ENCODE data around the gene MIA.
A peak's percentile ranks its signal among the peaks of the same experiment; 100 is the strongest.
"Not testable (repeated sequence)": the region's sequence is repeated elsewhere in the genome, so short reads cannot be mapped to it uniquely, and the experiment has no call there.

Gene MIA

DNA sequence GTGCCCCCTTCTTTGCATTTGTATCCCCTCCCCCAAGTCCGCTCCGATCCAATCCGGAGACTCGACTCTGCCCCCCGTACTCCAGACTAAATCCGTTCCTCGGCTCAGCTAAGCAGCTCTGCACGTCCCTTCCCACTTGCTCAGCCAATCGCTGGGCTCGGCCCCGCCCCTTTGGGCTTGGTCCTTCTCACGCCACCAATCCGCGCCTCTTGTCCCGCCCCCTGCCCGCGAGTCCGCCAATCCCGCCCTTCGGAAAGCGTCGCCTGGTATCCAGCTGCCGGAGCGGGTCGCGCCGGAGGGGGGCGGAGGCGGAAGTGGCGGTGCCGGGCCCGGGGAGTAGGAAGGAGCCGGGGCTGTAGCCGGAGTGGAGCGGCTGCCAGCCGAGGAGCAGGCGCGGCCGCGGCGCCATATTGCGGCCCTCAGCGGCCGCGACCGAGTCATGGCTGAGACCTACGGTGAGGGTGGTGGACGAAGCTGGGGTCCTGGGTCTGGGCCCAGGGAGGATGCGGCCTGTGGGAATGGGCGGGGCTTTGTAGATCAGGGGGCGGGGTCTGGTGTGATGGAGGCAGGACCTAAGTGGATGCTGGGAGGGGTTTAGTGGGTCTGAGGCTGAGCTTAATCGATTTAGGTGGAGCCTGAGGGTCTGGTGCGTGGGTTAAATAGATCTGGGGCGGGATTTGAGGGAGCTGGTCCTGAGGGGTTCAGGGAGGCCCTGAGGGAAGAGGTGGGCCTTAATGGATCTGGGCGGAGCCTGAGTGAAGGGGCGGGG lies 2.8 kb downstream of the MIA start, which contains the start of gene RAB4B:
TSS of gene RAB4B (plus strand) at position 311 of the 769 bp plus-strand sequence. CDS start at position 440, 129 bp downstream.
- Mint-ChIP-seq H3K27ac (peak within 1 kb of the TSS; percentile 94 to 96), H3K27me3 (no peaks in the 10 kb centered on the region), H3K36me3 (ENCODE audit: insufficient read depth) (peaks cover 35% of the 10 kb centered on the region), H3K9me3 (no peaks in the 10 kb centered on the region), H3K4me1 (ENCODE audit: low read depth in 2 of 2) (peaks cover 30 to 34% of the 10 kb centered on the region in 2 donors), H3K4me3 (peak within 1 kb of the TSS; percentile 89)
- DNase-seq: peak; percentile 99 to 100 (median 100)
- ATAC-seq (replicated peaks): peak; percentile 78

DNA sequence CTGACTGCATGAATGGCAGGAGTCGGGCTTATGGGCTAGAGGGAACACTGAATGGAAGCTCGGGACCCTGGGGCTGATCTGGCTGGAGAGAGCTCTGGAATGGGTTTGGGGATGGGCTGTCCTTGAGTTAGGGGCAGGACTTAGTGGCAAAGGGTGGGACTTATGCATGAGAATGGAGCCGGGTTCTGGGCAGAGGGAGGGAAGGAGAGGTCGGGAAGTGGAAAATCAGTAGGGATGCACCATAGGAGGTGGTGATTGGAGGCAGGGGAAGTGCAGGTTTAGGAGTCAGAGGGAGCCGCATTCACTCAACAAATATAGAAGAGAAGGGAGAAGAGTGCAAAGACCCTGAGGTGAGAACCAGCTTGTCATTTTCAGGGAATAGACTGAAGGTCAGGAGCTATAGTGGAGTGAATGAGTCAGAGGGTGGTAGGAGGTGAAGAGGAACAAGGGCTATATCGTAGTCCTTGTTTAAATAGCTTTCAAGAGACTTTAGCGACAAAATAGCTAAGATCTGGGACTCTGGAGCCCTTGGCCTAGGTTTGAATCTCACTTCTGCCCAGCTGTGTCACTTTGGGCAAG lies 3.5 kb downstream of the MIA start:
- Mint-ChIP-seq H3K36me3 (ENCODE audit: insufficient read depth) (peaks cover 35% of the 10 kb centered on the region), H3K4me1 (ENCODE audit: low read depth in 2 of 2) (peaks cover 30 to 37% of the 10 kb centered on the region in 2 donors), H3K27ac (peak overlapping the region; percentile 94 to 96), H3K4me3 (peak overlapping the region; percentile 89), H3K9me3 (no peaks in the 10 kb centered on the region), H3K27me3 (no peaks in the 10 kb centered on the region)
- no peak for DNase-seq
- ATAC-seq (replicated peaks): no peak

DNA sequence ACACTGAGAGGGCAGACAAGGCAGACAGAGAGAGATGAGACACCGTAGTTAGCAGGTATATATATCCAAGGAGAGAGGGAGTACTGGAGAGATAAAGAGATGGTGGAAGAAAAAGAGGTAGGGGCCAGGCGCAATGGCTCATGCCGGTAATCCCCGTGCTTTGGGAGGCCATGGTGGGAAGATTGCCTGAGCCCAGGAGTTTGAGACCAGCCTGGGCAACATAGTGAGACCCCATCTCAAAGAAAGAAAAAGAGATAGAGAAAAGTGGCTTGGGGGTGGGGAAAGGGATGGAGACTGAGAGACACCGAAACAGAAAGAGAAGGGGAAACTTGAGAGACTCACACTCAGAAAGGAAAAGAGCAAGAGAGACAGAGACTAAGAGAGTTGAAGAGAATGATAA lies 5.3 kb downstream of the MIA start:
- H3K9me3 Mint-ChIP-seq: no peaks in the 10 kb centered on the region
- no peak overlapping the region for H3K4me3 Mint-ChIP-seq
- no peaks in the 10 kb centered on the region for H3K27me3 Mint-ChIP-seq
- no peak for DNase-seq
- no peak for ATAC-seq (replicated peaks)
- peaks cover 39% of the 10 kb centered on the region for H3K36me3 Mint-ChIP-seq (ENCODE audit: insufficient read depth)
- H3K27ac Mint-ChIP-seq: peak overlapping the region; percentile 77 to 79
- peaks cover 30 to 37% of the 10 kb centered on the region in 2 donors for H3K4me1 Mint-ChIP-seq (ENCODE audit: low read depth in 2 of 2)

DNA sequence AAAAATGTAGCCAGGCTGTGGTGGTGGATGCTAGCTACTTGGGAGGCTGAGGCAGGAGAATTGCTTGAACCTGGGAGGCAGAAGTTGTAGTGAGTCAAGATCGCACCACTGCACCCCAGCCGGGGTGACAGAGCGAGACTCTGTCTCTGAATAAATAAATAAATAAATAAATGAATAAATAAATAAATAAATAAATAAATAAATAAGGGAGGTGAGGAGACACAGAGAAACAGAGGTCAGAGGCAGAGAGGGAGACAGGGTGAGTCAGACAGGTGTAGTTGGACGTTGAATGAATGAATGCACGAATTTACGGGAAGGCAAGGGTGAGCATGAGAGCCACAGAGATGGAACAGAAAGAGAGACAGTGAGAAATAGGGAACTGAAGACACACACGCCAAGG lies 5.8 kb downstream of the MIA start:
- Mint-ChIP-seq H3K4me1 (ENCODE audit: low read depth in 2 of 2) (peaks cover 29 to 37% of the 10 kb centered on the region in 2 donors), H3K27ac (no peak overlapping the region)

DNA sequence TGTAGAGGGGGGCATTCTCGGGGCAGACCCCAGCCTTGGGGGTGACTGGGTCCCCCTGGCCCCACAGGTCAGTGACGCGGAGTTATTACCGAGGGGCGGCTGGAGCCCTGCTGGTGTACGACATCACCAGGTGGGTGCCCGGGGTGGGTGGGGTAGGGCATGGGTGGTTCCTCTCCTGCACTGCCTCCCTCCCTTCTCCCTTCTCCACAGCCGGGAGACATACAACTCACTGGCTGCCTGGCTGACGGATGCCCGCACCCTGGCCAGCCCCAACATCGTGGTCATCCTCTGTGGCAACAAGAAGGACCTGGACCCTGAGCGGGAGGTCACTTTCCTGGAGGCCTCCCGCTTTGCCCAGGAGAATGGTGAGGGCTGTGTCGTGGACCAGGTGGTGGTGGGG lies 8.4 kb downstream of the MIA start:
- H3K4me1 Mint-ChIP-seq (ENCODE audit: low read depth in 2 of 2): peaks cover 16 to 22% of the 10 kb centered on the region in 2 donors
- no peak for ATAC-seq (replicated peaks)
- H3K4me3 Mint-ChIP-seq: no peak overlapping the region
- H3K27ac Mint-ChIP-seq: peak overlapping the region; percentile 0 to 85
- DNase-seq: no peak
- no peaks in the 10 kb centered on the region for H3K9me3 Mint-ChIP-seq
- peaks cover 38% of the 10 kb centered on the region for H3K36me3 Mint-ChIP-seq (ENCODE audit: insufficient read depth)
- H3K27me3 Mint-ChIP-seq: no peaks in the 10 kb centered on the region

More for the DNA sequence above, 5.8 kb downstream of the MIA start:
- Mint-ChIP-seq H3K4me3 (no peak overlapping the region), H3K27me3 (no peaks in the 10 kb centered on the region), H3K36me3 (ENCODE audit: insufficient read depth) (peaks cover 41% of the 10 kb centered on the region), H3K9me3 (no peaks in the 10 kb centered on the region)
- DNase-seq (no peak), ATAC-seq (replicated peaks) (no peak)

DNA sequence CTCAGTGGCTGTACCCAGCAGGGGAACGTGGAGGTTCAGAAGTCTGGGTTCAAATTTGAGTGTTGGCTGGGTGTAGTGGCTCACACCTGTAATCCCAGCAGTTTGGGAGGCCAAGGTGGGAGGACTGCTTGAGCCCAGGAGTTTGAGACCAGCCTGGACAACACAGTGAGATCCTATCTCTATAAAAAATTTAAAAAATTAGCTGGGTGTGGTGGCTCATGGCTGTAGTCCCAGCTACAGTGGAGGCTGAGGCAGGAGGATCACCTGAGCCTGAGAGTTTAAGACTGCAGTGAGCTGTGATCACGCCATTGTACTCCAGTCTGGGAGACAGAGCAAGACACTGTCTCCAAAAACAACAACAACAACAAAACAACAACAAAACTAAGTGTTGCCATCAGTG lies 8.8 kb downstream of the MIA start:
- ATAC-seq (replicated peaks); H3K4me3 Mint-ChIP-seq; DNase-seq; H3K9me3 Mint-ChIP-seq; H3K27me3 Mint-ChIP-seq: not testable (repeated sequence)
- Mint-ChIP-seq H3K4me1 (ENCODE audit: low read depth in 2 of 2) (peaks cover 13 to 19% of the 10 kb centered on the region in 2 donors), H3K27ac (peak overlapping the region in 1 of 2 donors; percentile 0), H3K36me3 (ENCODE audit: insufficient read depth) (peaks cover 41% of the 10 kb centered on the region)

DNA sequence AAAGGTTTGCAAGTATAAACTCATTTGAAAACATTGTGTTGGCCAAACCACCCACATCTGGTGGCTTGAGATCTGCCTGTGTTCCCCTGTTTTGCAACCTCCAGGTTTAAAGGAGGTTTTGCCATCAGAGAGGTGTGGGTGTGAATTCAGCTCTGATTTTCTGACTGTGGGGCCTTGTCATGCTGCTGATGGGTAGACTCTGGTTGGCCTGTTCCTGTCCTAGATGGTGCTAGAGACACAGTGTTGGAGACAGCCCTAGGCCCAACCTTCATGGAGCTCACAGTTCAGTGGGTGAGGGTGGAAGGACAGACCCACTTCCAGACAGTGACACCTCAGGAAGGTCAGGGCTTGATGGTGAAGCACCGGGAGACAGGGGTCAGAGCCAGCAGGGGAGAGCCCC lies 10.2 kb downstream of the MIA start:
- Mint-ChIP-seq H3K4me1 (ENCODE audit: low read depth in 2 of 2) (peaks cover 5 to 18% of the 10 kb centered on the region in 2 donors), H3K27ac (peak overlapping the region; percentile 67 to 81), H3K36me3 (ENCODE audit: insufficient read depth) (peaks cover 46% of the 10 kb centered on the region), H3K4me3 (no peak overlapping the region), H3K9me3 (no peaks in the 10 kb centered on the region), H3K27me3 (no peaks in the 10 kb centered on the region)
- DNase-seq: no peak
- no peak for ATAC-seq (replicated peaks)

DNA sequence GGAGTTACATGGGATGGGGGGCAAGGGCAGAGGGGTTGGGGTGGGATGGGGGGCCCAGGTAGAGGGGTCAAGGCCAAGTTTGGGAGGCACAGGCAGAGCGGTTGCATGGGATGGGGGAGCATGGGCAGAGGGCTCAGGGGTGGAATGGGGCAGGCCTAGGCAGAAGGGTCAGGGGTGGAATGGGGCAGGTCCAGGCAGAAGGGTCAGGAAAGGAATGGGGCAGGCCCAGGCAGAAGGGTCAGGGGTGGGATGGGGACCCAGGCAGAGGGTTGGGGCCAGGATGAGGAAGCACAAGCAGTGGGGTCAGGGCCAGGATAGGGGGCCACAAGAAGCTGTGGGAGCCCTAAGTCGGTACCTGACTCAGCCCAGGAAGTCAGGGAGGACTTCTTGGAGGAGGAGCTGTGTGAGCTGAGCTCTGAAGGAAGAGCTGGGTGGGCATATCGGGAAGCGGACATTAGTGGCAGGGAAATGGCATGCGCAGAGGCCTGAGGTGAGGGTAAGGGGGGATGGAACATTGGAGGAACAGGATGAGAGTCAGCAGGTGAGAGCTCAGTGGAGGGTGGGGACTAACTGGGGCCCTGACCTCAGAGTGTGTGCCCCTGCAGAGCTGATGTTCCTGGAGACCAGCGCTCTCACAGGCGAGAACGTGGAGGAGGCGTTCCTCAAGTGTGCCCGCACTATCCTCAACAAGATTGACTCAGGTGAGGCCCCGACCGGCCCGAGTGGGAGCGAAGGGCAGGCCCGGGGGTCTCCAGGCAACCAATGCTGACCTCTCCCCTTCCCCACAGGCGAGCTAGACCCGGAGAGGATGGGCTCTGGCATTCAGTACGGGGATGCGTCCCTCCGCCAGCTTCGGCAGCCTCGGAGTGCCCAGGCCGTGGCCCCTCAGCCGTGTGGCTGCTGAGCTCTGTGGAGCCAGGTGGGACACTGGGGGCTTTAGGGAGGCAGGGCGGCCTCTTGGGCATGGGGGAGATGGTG lies 11.0 kb downstream of the MIA start:
- no peak overlapping the region for H3K4me3 Mint-ChIP-seq

DNA sequence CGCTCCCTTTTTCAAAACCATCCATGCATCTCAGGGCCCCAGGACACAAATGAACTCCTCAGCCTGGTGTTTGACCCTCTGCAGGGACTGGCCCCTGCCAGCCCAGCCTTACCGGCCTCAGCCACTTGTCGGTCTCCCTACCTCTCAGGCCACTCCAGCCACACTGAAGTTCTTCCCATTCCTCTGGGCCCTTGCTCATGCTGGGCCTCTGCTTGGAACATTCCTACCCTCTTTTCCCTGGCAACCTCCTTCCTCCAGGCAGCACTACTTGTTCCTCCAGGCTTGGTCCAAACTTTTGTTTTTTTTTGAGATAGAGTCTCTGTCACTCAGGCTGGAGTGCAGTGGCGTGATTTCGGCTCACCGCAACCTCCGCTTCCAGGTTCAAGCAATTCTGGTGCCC lies 16.0 kb downstream of the MIA start:
- DNase-seq (no peak), ATAC-seq (replicated peaks) (no peak)
- Mint-ChIP-seq H3K36me3 (ENCODE audit: insufficient read depth) (peaks cover 38% of the 10 kb centered on the region), H3K27ac (peak overlapping the region; percentile 68 to 91), H3K4me1 (ENCODE audit: low read depth in 2 of 2) (peaks cover 6 to 27% of the 10 kb centered on the region in 2 donors), H3K27me3 (no peaks in the 10 kb centered on the region), H3K9me3 (no peaks in the 10 kb centered on the region), H3K4me3 (no peak overlapping the region)

More for the DNA sequence above, 11.0 kb downstream of the MIA start:
- no peak for DNase-seq
- peaks cover 5 to 19% of the 10 kb centered on the region in 2 donors for H3K4me1 Mint-ChIP-seq (ENCODE audit: low read depth in 2 of 2)
- H3K27ac Mint-ChIP-seq: peak overlapping the region; percentile 67 to 81
- peaks cover 45% of the 10 kb centered on the region for H3K36me3 Mint-ChIP-seq (ENCODE audit: insufficient read depth)
- ATAC-seq (replicated peaks): no peak
- no peaks in the 10 kb centered on the region for H3K27me3 Mint-ChIP-seq
- H3K9me3 Mint-ChIP-seq: no peaks in the 10 kb centered on the region

DNA sequence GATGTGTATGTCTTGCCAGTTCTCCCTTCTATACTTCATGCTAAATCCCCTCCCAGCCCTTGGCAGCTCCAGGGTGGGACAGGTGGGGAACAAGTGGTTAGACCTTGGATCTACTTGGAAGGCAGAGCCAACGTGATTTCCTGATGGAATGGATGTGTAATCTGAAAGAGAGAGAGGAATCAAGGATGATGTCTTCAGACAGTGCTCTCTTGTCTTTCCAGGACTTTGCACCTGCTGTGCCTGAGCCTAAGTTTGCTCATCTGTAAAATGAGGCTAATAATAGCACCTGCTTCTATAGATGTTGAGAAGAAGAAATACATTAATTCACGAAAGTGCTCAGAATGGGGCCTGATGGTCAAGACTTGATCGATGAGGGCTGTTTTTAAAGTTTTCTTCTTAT lies 16.7 kb downstream of the MIA start:
- H3K27ac Mint-ChIP-seq: peak overlapping the region; percentile 68 to 91
- peaks cover 32% of the 10 kb centered on the region for H3K36me3 Mint-ChIP-seq (ENCODE audit: insufficient read depth)
- DNase-seq: no peak

DNA sequence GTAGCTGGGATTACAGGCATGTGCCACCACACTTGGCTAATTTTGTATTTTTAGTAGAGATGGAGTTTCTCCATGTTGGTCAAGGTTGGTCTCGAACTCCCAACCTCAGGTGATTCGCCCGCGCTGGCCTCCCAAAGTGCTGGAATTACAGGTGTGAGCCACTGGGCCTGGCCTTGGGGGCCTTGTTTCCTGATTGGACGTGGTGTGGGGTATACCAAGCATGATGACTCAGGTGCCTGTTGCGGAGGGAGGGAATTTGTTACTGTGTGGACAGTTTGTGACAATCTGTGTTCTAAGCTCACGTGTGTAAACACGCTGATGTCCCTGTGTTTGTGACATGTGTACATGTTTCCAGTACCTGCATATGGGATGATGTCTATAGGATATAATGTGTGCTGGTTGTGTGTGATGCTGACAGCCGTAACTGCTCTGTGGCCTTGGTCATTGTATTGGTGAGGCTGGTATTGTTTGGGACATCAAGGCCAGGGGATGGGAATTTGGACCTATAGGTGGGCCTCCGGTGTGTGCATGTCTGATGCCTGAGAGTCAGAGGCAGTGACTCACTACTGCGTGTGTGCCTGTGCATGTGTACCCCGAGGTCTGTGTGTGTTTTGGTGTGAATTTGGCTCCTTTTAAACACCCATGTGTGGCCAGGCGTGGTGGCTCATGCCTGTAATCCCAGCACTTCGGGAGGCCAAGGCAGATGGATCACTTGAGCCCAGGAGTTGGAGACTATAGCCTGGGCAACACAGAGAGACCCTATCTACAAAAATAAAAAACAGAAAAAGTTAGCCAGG lies 22.0 kb downstream of the MIA start:
- DNase-seq (no peak), ATAC-seq (replicated peaks) (no peak)
- Mint-ChIP-seq H3K36me3 (ENCODE audit: insufficient read depth) (peaks cover 41% of the 10 kb centered on the region), H3K27me3 (no peaks in the 10 kb centered on the region), H3K4me1 (ENCODE audit: low read depth in 2 of 2) (peaks cover 36 to 42% of the 10 kb centered on the region in 2 donors), H3K4me3 (peak overlapping the region; percentile 98 to 100), H3K9me3 (no peaks in the 10 kb centered on the region), H3K27ac (peak overlapping the region; percentile 100)

More for the DNA sequence above, 16.7 kb downstream of the MIA start:
- Mint-ChIP-seq H3K9me3 (no peaks in the 10 kb centered on the region), H3K27me3 (no peaks in the 10 kb centered on the region), H3K4me1 (ENCODE audit: low read depth in 2 of 2) (peaks cover 8 to 27% of the 10 kb centered on the region in 2 donors), H3K4me3 (peak overlapping the region in 1 of 2 donors; percentile 31)
- no peak for ATAC-seq (replicated peaks)

DNA sequence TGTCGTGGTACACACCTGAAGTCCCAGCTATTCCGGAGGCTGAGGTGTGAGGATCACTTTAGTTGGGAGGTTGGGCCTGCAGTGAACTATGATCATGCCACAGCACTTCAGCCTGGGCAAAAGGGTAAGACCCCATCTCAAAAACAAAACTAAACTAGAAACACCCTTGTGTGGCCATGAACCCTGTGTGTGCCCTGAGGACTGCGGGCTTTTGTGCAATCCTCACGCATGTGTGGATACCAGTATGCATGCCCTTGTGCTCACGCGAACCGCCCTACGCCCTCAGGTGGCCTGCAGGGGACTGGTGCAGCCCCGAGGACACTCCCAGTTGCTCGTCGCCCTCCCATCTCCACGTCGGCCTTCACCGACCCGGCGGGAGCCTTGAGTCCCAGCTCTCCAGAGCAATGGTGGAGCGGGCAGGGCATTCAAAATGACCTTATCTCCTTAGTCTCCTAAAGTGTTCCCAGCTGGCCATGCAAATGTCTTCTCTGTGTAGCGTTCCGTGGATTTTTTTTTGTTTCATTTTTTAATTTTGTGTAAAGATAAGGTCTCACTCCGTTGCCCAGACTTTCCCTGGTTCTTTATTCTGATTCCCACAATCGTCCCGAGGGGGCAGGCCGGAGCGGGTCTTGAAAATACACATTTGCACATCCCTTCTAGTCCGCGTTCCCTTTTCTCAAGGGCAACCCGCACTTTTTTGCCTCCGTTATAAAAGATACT lies 22.8 kb downstream of the MIA start:
- peak overlapping the region; percentile 100 for H3K27ac Mint-ChIP-seq
- ATAC-seq (replicated peaks) (peak; percentile 47), DNase-seq (peak; percentile 56 to 64 (median 63))
- peaks cover 42% of the 10 kb centered on the region in 2 donors for H3K4me1 Mint-ChIP-seq (ENCODE audit: low read depth in 2 of 2)
- peaks cover 47% of the 10 kb centered on the region for H3K36me3 Mint-ChIP-seq (ENCODE audit: insufficient read depth)
- peak overlapping the region; percentile 98 to 100 for H3K4me3 Mint-ChIP-seq
- no peaks in the 10 kb centered on the region for H3K9me3 Mint-ChIP-seq
- no peaks in the 10 kb centered on the region for H3K27me3 Mint-ChIP-seq

Measured in effector memory CD8-positive, alpha-beta T cell (primary cell).